GM23338 (cell line): ENCODE results near the gene DPH1. TPM values are rescaled to one million over a fixed set of nuclear protein-coding genes. Genes with fewer than 3 reads are reported as not detected.

Experiments
- ATAC-seq: fragments of 200-7000 bp; cut with Tn5 transposase; 3 replicates; pipeline ENCODE4 v1.9.1; 2020
- DNase-seq: peaks from one replicate; pipeline ENCODE4 v3.0.0-alpha.2; 2015; ENCODE audit warnings: low spot score
- H2AFZ ChIP-seq: fragments of 200-600 bp; sonication (generic); 2 replicates; pipeline ENCODE4 v1.8.0; 2016; ENCODE audit warnings: antibody characterized with exemption, mild to moderate bottlenecking, moderate library complexity
- H3F3A ChIP-seq: fragments of 200-600 bp; sonication (generic); replicated peaks from 2 replicates; pipeline ENCODE4 v1.8.0; 2017; ENCODE audit warnings: antibody characterized with exemption, mixed run types, low read depth
- H3K27ac ChIP-seq: fragments of 200-600 bp; sonication (generic); 2 replicates; pipeline ENCODE4 v1.6.1; 2016; ENCODE audit warnings: low read depth
- H3K27me3 ChIP-seq: fragments of 200-600 bp; sonication (generic); 2 replicates; pipeline ENCODE4 v1.8.0; 2016; ENCODE audit warnings: mild to moderate bottlenecking, mixed run types, moderate library complexity; ENCODE audit not compliant: insufficient read depth
- H3K36me3 ChIP-seq: fragments of 200-600 bp; sonication (generic); 2 replicates; pipeline ENCODE4 v1.8.0; 2016; ENCODE audit warnings: mild to moderate bottlenecking; ENCODE audit not compliant: insufficient read depth
- H3K4me1 ChIP-seq: fragments of 200-600 bp; sonication (generic); 2 replicates; pipeline ENCODE4 v1.8.0; 2016; ENCODE audit warnings: mild to moderate bottlenecking, moderate library complexity; ENCODE audit not compliant: insufficient read depth
- H3K4me2 ChIP-seq: fragments of 200-600 bp; sonication (generic); 2 replicates; pipeline ENCODE4 v1.7.1; 2017; ENCODE audit warnings: mixed run types
- H3K4me3 ChIP-seq: fragments of 200-600 bp; sonication (generic); 2 replicates; pipeline ENCODE4 v1.6.1; 2016; ENCODE audit warnings: mixed run types
- H3K79me2 ChIP-seq: fragments of 200-600 bp; sonication (generic); replicated peaks from 2 replicates; pipeline ENCODE4 v1.8.0; 2017; ENCODE audit warnings: mild to moderate bottlenecking; ENCODE audit not compliant: insufficient read depth
- H3K9me2 ChIP-seq: fragments of 200-600 bp; sonication (generic); 2 replicates; pipeline ENCODE4 v1.8.0; 2017; ENCODE audit not compliant: insufficient read depth
- H4K20me1 ChIP-seq: fragments of 200-600 bp; sonication (generic); replicated peaks from 2 replicates; pipeline ENCODE4 v1.8.0; 2017; ENCODE audit warnings: mild to moderate bottlenecking; ENCODE audit not compliant: insufficient read depth
- H3K27ac Mint-ChIP-seq: 2 replicates; pipeline ENCODE4 v1.8.0; 2020; ENCODE audit warnings: inconsistent platforms, mild to moderate bottlenecking, moderate library complexity, mixed read lengths
- H3K27me3 Mint-ChIP-seq: 3 replicates; pipeline ENCODE4 v1.8.0; 2022; ENCODE audit warnings: low read depth, mild to moderate bottlenecking, moderate library complexity, mixed read lengths, inconsistent platforms; ENCODE audit not compliant: insufficient read depth, poor library complexity
- H3K36me3 Mint-ChIP-seq: 3 replicates; pipeline ENCODE4 v1.8.0; 2021; ENCODE audit warnings: low read depth, mild to moderate bottlenecking, inconsistent platforms, moderate library complexity, mixed read lengths
- H3K4me1 Mint-ChIP-seq: 3 replicates; pipeline ENCODE4 v1.8.0; 2020; ENCODE audit warnings: mild to moderate bottlenecking, inconsistent platforms, mixed read lengths
- H3K4me3 Mint-ChIP-seq: 3 replicates; pipeline ENCODE4 v1.8.0; 2021; ENCODE audit warnings: moderate library complexity, mild to moderate bottlenecking, inconsistent platforms, mixed read lengths
- H3K9me3 Mint-ChIP-seq: 3 replicates; pipeline ENCODE4 v1.8.0; 2020; ENCODE audit warnings: moderate library complexity, mild to moderate bottlenecking, inconsistent platforms, mixed read lengths
- CTCF ChIP-seq, 2 experiments: fragments of 200-600 bp in 1 of 2; sonication (generic) in 1 of 2; conservative IDR thresholded peaks; 2 replicates each; pipeline versions ENCODE4 v1.5.1 to v1.6.1; 2016 to 2017; ENCODE audit warnings: antibody characterized with exemption in 2 of 2, low read depth in 2 of 2, mild to moderate bottlenecking in 2 of 2, moderate library complexity in 1 of 2
- JUNB ChIP-seq: IDR thresholded peaks from one replicate; pipeline ENCODE4 v1.6.1; 2016; ENCODE audit warnings: antibody characterized with exemption; ENCODE audit not compliant: unreplicated experiment
- NANOG ChIP-seq: IDR thresholded peaks from 2 replicates; pipeline ENCODE4 v1.6.1; 2016; ENCODE audit warnings: antibody characterized with exemption, borderline replicate concordance
- POLR2AphosphoS5 ChIP-seq: IDR thresholded peaks from 2 replicates; pipeline ENCODE4 v1.6.1; 2016; ENCODE audit warnings: antibody characterized with exemption, low read depth
- STAT1 ChIP-seq: IDR thresholded peaks from one replicate; pipeline ENCODE4 v1.6.1; 2016; ENCODE audit warnings: antibody characterized with exemption; ENCODE audit not compliant: unreplicated experiment
- ZNF114 ChIP-seq: fragments of 250-450 bp; sonication (Bioruptor Pico); IDR thresholded peaks from 2 replicates; pipeline ENCODE4 v1.5.0; 2020; ENCODE audit warnings: mild to moderate bottlenecking, moderate library complexity
- ZNF331 ChIP-seq: fragments of 250-450 bp; sonication (Bioruptor Pico); IDR thresholded peaks from 2 replicates; pipeline ENCODE4 v1.5.0; 2020; ENCODE audit warnings: low read depth, mild to moderate bottlenecking, moderate library complexity
- polyA plus RNA-seq: library from polyadenylated mRNA; unstranded; fragments of >200 nt; fragmentation: Nextera tagmentation; extraction: Ambion mirVana; gene quantifications from 2 replicates; pipeline ENCODE4 v1.2.1, GENCODE V29; 2016
- total RNA-seq: library from RNA; depleted of rRNA; stranded (reverse); fragments of >200 nt; shearing (Covaris generic); gene quantifications from 2 replicates; pipeline ENCODE4 v1.2.3, GENCODE V29; 2014
- TF ChIP-seq, protein P1 (sequence below): IDR thresholded peaks from 2 replicates; pipeline ENCODE4 v1.6.1; 2016; ENCODE audit warnings: antibody characterized with exemption
- TF ChIP-seq, protein P2 (sequence below): IDR thresholded peaks from one replicate; pipeline ENCODE4 v1.6.1; 2018; ENCODE audit warnings: antibody characterized with exemption; ENCODE audit not compliant: unreplicated experiment

DPH1 gene
- total and polyA plus RNA-seq, 2 experiments from 2014 or later, result 11.8 to 28.2 TPM

DNA sequence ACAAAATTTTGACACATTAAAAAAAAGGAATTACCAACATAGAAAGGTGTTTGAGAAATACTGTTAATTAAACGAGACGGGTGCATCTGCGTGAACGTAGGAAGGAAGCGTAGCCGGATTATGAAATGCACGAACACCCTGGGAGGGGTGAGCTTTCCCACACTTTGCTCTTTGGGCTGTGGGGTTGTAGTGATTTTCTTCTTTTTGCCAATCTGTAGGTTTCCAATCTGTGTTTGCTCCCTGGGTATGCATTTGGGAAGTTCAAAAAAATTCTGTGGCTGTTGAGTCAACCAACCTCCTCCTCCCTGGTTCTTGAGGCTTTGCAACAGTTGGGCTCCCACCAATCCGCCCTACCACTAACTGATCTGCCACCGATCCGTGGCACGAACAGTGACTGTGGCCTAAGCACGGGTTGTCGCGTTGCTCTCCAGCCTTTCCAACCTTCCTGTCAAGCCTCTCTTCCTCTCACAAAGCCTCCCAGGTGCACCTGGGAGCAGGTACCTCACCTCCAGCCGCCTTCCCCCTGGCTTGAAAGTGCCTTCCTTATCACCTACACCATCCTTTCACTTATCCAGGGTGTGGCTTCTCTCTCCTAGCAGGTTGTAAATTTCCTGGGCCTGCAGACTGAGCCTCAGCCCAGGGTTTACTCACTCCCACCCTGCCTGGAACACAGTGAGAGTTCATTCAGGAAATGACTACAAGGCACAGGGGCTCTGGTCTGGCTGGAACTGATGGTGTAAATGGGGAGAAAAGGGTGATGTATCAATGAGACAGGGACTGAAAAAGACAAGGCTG is 21.4 kb upstream of the DPH1 start (continued):
- no peak for TF ChIP-seq ZNF114
- TF ChIP-seq, protein P1, sequence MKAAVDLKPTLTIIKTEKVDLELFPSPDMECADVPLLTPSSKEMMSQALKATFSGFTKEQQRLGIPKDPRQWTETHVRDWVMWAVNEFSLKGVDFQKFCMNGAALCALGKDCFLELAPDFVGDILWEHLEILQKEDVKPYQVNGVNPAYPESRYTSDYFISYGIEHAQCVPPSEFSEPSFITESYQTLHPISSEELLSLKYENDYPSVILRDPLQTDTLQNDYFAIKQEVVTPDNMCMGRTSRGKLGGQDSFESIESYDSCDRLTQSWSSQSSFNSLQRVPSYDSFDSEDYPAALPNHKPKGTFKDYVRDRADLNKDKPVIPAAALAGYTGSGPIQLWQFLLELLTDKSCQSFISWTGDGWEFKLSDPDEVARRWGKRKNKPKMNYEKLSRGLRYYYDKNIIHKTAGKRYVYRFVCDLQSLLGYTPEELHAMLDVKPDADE, result no peak
- no peak for TF ChIP-seq CTCF (conservative IDR thresholded peaks at IDR 0.05; ENCODE audit: low read depth in 2 of 2)
- TF ChIP-seq NANOG, result no peak
- TF ChIP-seq JUNB, result no peak
- TF ChIP-seq POLR2AphosphoS5, result no peak
- TF ChIP-seq ZNF331 (CRISPR knock-in tag), result no peak
- TF ChIP-seq, protein P2, sequence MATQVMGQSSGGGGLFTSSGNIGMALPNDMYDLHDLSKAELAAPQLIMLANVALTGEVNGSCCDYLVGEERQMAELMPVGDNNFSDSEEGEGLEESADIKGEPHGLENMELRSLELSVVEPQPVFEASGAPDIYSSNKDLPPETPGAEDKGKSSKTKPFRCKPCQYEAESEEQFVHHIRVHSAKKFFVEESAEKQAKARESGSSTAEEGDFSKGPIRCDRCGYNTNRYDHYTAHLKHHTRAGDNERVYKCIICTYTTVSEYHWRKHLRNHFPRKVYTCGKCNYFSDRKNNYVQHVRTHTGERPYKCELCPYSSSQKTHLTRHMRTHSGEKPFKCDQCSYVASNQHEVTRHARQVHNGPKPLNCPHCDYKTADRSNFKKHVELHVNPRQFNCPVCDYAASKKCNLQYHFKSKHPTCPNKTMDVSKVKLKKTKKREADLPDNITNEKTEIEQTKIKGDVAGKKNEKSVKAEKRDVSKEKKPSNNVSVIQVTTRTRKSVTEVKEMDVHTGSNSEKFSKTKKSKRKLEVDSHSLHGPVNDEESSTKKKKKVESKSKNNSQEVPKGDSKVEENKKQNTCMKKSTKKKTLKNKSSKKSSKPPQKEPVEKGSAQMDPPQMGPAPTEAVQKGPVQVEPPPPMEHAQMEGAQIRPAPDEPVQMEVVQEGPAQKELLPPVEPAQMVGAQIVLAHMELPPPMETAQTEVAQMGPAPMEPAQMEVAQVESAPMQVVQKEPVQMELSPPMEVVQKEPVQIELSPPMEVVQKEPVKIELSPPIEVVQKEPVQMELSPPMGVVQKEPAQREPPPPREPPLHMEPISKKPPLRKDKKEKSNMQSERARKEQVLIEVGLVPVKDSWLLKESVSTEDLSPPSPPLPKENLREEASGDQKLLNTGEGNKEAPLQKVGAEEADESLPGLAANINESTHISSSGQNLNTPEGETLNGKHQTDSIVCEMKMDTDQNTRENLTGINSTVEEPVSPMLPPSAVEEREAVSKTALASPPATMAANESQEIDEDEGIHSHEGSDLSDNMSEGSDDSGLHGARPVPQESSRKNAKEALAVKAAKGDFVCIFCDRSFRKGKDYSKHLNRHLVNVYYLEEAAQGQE, result no peak

- Mint-ChIP-seq H3K4me3 (no peak overlapping the region), H3K9me3 (no peaks in the 10 kb centered on the region; the same call in 2 of the 3 replicates), H3K36me3 (no peaks in the 10 kb centered on the region), H3K27me3 (peaks cover 20% of the 10 kb centered on the region), H3K27ac (no peak overlapping the region), H3K4me1 (peaks cover 14% of the 10 kb centered on the region)
- DNase-seq (no peak), ATAC-seq (no peak)
- Histone ChIP-seq H3K4me2 (no peak overlapping the region), H3K36me3 (no peaks in the 10 kb centered on the region), H3F3A (no peaks in the 10 kb centered on the region; the same call in 1 of the 2 replicates), H3K79me2 (no peaks in the 10 kb centered on the region), H2AFZ (no peak overlapping the region), H4K20me1 (no peaks in the 10 kb centered on the region), H3K9me2 (no peaks in the 10 kb centered on the region), H3K27me3 (0 out of 2 replicates have a peak, but pooled peaks cover 5% of the 10 kb centered on the region), H3K4me1 (peaks cover 13% of the 10 kb centered on the region; the same call in 1 of the 2 replicates), H3K27ac (no peak overlapping the region), H3K4me3 (no peak overlapping the region)
- TF ChIP-seq, protein P2, result no peak
- no peak for TF ChIP-seq JUNB
- TF ChIP-seq STAT1, result no peak
Observed at GRCh38 chr17:2009737-2010136, 20.2 kb upstream of the DPH1 start.
